ENCODE measurements around the gene ZFP57. TPM values are rescaled to one million over a fixed set of nuclear protein-coding genes. Genes with fewer than 3 reads are reported as not detected.
A peak's percentile ranks its signal among the peaks of the same experiment; 100 is the strongest.

ZFP57 gene
- total RNA-seq, 1 experiment from 2014 or later: 6.4 TPM

GRCh38 chr6:29681811-29682210 lies 859 bp upstream of the ZFP57 start:
- DNase-seq (ENCODE audit: low spot score) (no peak), ATAC-seq (no peak)
- H3K4me3 Mint-ChIP-seq: no peak overlapping the region
- H3K36me3 Mint-ChIP-seq: peaks cover 8% of the 10 kb centered on the region
- H3K9me3 Mint-ChIP-seq: peaks cover 11% of the 10 kb centered on the region
- peaks cover 48% of the 10 kb centered on the region for H3K4me1 Mint-ChIP-seq
- TF ChIP-seq HMGXB4 (CRISPR knock-in tag; IDR thresholded peaks at IDR 0.05) (no peak), NR1H2 (CRISPR knock-in tag; IDR thresholded peaks at IDR 0.05) (no peak), ZNF317 (CRISPR knock-in tag; IDR thresholded peaks at IDR 0.05; ENCODE audit: borderline replicate concordance, low read depth) (no peak), ZNF121 (CRISPR knock-in tag; IDR thresholded peaks at IDR 0.05) (0 out of 2 replicates have a peak, but pooled peaks have one; percentile 43)
- TF ChIP-seq, protein P1, sequence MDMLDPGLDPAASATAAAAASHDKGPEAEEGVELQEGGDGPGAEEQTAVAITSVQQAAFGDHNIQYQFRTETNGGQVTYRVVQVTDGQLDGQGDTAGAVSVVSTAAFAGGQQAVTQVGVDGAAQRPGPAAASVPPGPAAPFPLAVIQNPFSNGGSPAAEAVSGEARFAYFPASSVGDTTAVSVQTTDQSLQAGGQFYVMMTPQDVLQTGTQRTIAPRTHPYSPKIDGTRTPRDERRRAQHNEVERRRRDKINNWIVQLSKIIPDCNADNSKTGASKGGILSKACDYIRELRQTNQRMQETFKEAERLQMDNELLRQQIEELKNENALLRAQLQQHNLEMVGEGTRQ (CRISPR knock-in tag; IDR thresholded peaks at IDR 0.05): no peak
- TF ChIP-seq, protein P2, sequence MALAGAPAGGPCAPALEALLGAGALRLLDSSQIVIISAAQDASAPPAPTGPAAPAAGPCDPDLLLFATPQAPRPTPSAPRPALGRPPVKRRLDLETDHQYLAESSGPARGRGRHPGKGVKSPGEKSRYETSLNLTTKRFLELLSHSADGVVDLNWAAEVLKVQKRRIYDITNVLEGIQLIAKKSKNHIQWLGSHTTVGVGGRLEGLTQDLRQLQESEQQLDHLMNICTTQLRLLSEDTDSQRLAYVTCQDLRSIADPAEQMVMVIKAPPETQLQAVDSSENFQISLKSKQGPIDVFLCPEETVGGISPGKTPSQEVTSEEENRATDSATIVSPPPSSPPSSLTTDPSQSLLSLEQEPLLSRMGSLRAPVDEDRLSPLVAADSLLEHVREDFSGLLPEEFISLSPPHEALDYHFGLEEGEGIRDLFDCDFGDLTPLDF (CRISPR knock-in tag; IDR thresholded peaks at IDR 0.05): no peak
- TF ChIP-seq, protein P3, sequence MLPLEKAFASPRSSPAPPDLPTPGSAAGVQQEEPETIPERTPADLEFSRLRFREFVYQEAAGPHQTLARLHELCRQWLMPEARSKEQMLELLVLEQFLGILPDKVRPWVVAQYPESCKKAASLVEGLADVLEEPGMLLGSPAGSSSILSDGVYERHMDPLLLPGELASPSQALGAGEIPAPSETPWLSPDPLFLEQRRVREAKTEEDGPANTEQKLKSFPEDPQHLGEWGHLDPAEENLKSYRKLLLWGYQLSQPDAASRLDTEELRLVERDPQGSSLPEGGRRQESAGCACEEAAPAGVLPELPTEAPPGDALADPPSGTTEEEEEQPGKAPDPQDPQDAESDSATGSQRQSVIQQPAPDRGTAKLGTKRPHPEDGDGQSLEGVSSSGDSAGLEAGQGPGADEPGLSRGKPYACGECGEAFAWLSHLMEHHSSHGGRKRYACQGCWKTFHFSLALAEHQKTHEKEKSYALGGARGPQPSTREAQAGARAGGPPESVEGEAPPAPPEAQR (CRISPR knock-in tag; IDR thresholded peaks at IDR 0.05): no peak
- H3K27ac Mint-ChIP-seq: no peak overlapping the region
- H3K27me3 Mint-ChIP-seq (ENCODE audit: low read depth): peaks cover 2% of the 10 kb centered on the region; the same call in 1 of the 2 replicates
- POLR2A ChIA-PET: interaction anchor here (0.7 to 2.7 kb wide), 2 partner anchors 32 to 40 kb away, joined by 7 to 8 read pairs; no protein-coding TSS in a partner anchor
- CTCF ChIA-PET: interaction anchor here (0.7 to 12.4 kb wide), 4 partner anchors 15 to 357 kb away, joined by 3 to 405 read pairs (median 4); no protein-coding TSS in a partner anchor

DNA sequence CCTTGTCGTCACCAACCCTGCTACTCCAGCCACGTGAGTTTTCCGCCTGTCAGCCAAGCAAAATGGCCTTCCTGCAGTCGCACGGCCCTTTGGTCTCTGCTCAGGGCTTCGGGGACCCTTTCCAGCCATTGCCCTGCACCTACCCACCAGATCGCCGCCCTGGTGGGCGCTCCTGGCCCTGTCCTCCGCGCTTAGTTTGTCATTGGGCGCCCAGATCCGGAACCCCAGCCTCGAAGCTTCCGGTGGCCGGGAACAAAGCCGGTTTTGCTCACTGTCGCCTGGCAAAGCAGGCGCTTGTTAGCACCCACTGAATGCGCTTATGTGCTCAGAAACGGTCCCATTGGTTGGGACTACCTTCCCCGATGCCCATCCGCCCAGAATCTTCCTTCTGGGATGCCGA lies 536 bp downstream of the ZFP57 start:
- H3K4me3 Mint-ChIP-seq: peak overlapping the region; percentile 59
- no peak for ATAC-seq
- POLR2A ChIA-PET: no interaction called here
- peak overlapping the region; percentile 72 for H3K27ac Mint-ChIP-seq
- TF ChIP-seq ZNF423 (CRISPR knock-in tag; IDR thresholded peaks at IDR 0.05) (no peak), PRDM15 (CRISPR knock-in tag; IDR thresholded peaks at IDR 0.05) (no peak), GABPB1 (CRISPR knock-in tag; IDR thresholded peaks at IDR 0.05) (no peak), HMGXB4 (CRISPR knock-in tag; IDR thresholded peaks at IDR 0.05) (no peak), PRRX2 (CRISPR knock-in tag; IDR thresholded peaks at IDR 0.05) (0 out of 2 replicates have a peak, but pooled peaks have one; percentile 30), USF1 (CRISPR knock-in tag; IDR thresholded peaks at IDR 0.05) (no peak), ERG (CRISPR knock-in tag; IDR thresholded peaks at IDR 0.05) (no peak), NFYB (CRISPR knock-in tag; conservative IDR thresholded peaks at IDR 0.05; ENCODE audit: low read depth) (no peak), ZNF121 (CRISPR knock-in tag; IDR thresholded peaks at IDR 0.05) (no peak), ATF1 (CRISPR knock-in tag; IDR thresholded peaks at IDR 0.05) (no peak)
- TF ChIP-seq, protein P1 (CRISPR knock-in tag; IDR thresholded peaks at IDR 0.05): no peak
- TF ChIP-seq, protein P4, sequence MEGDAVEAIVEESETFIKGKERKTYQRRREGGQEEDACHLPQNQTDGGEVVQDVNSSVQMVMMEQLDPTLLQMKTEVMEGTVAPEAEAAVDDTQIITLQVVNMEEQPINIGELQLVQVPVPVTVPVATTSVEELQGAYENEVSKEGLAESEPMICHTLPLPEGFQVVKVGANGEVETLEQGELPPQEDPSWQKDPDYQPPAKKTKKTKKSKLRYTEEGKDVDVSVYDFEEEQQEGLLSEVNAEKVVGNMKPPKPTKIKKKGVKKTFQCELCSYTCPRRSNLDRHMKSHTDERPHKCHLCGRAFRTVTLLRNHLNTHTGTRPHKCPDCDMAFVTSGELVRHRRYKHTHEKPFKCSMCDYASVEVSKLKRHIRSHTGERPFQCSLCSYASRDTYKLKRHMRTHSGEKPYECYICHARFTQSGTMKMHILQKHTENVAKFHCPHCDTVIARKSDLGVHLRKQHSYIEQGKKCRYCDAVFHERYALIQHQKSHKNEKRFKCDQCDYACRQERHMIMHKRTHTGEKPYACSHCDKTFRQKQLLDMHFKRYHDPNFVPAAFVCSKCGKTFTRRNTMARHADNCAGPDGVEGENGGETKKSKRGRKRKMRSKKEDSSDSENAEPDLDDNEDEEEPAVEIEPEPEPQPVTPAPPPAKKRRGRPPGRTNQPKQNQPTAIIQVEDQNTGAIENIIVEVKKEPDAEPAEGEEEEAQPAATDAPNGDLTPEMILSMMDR (IDR thresholded peaks at IDR 0.05): peak; percentile 42
- H3K36me3 Mint-ChIP-seq: peaks cover 7% of the 10 kb centered on the region
- peaks cover 59% of the 10 kb centered on the region for H3K4me1 Mint-ChIP-seq
- H3K27me3 Mint-ChIP-seq (ENCODE audit: low read depth): peaks cover 6% of the 10 kb centered on the region; the same call in 1 of the 2 replicates
- peaks cover 9% of the 10 kb centered on the region for H3K9me3 Mint-ChIP-seq
- peak; percentile 40 for DNase-seq (ENCODE audit: low spot score)
- CTCF ChIA-PET: interaction anchor here (1.0 to 12.4 kb wide), 4 partner anchors 14 to 168 kb away, joined by 3 to 405 read pairs (median 13); no protein-coding TSS in a partner anchor

All from WTC11 (cell line).